Neural cell (in vitro differentiated cells): ENCODE results near the gene ZC3H12C. TPM values are rescaled to one million over a fixed set of nuclear protein-coding genes. Genes with fewer than 3 reads are reported as not detected.

Experiments
- H2AFZ ChIP-seq: fragments of 200-600, 300-800 bp; sonication (generic), shearing (Covaris generic); 2 replicates; pipeline ENCODE4 v1.6.0; 2014; ENCODE audit warnings: low read depth, mild to moderate bottlenecking, antibody characterized with exemption, low read length, moderate library complexity
- H3F3A ChIP-seq: fragments of 200-600 bp; shearing (Covaris generic); 2 replicates; pipeline ENCODE4 v1.6.1; 2016; ENCODE audit warnings: mild to moderate bottlenecking, moderate library complexity, mixed read lengths, antibody characterized with exemption, low read length; ENCODE audit not compliant: insufficient read depth, poor library complexity, severe bottlenecking
- H3K27ac ChIP-seq: fragments of 200-600, 300-800 bp; sonication (generic), shearing (Covaris generic); 2 replicates; pipeline ENCODE4 v1.5.1; 2014; ENCODE audit warnings: mild to moderate bottlenecking, low read length, moderate library complexity
- H3K27me3 ChIP-seq: fragments of 300-800, 200-600 bp; sonication (generic), shearing (Covaris generic); 2 replicates; pipeline ENCODE4 v1.6.0; 2014; ENCODE audit warnings: mild to moderate bottlenecking, low read depth, low read length, moderate library complexity; ENCODE audit not compliant: insufficient read depth
- H3K36me3 ChIP-seq: fragments of 300-800, 200-600 bp; sonication (generic), shearing (Covaris generic); 2 replicates; pipeline ENCODE4 v1.5.1; 2014; ENCODE audit warnings: mild to moderate bottlenecking, antibody characterized with exemption, low read length, moderate library complexity; ENCODE audit not compliant: insufficient read depth
- H3K4me2 ChIP-seq: fragments of 300-800, 200-600 bp; sonication (generic), shearing (Covaris generic); 2 replicates; pipeline ENCODE4 v1.6.0; 2014; ENCODE audit warnings: mild to moderate bottlenecking, low read length
- H3K4me3 ChIP-seq: fragments of 300-800, 200-600 bp; sonication (generic), shearing (Covaris generic); 2 replicates; pipeline ENCODE4 v1.5.1; 2014; ENCODE audit warnings: mild to moderate bottlenecking, low read length, moderate library complexity
- H3K79me2 ChIP-seq: fragments of 200-600 bp; shearing (Covaris generic); replicated peaks from 2 replicates; pipeline ENCODE4 v1.6.0; 2014; ENCODE audit warnings: mild to moderate bottlenecking, low read length, moderate library complexity; ENCODE audit not compliant: insufficient read depth
- H3K9ac ChIP-seq: fragments of 300-800, 200-600 bp; sonication (generic), shearing (Covaris generic); 2 replicates; pipeline ENCODE4 v1.6.1; 2016; ENCODE audit warnings: mild to moderate bottlenecking, low read length, mixed read lengths
- H3K9me2 ChIP-seq: fragments of 200-600 bp; shearing (Covaris generic); 2 replicates; pipeline ENCODE4 v1.6.1; 2016; ENCODE audit warnings: mild to moderate bottlenecking, low read length, mixed read lengths; ENCODE audit not compliant: insufficient read depth
- H3K9me3 ChIP-seq: fragments of 200-600, 300-800 bp; sonication (generic), shearing (Covaris generic); 2 replicates; pipeline ENCODE4 v1.6.1; 2016; ENCODE audit warnings: mild to moderate bottlenecking, mixed run types, low read length, moderate library complexity, mixed read lengths
- H4K20me1 ChIP-seq: fragments of 200-600 bp; shearing (Covaris generic); 2 replicates; pipeline ENCODE4 v1.6.1; 2016; ENCODE audit warnings: mild to moderate bottlenecking, mixed run types; ENCODE audit not compliant: insufficient read depth
- EP300 ChIP-seq: fragments of 450-650 bp; conservative IDR thresholded peaks from 2 replicates; pipeline ENCODE4 v1.6.1; 2014; ENCODE audit warnings: antibody characterized with exemption, mild to moderate bottlenecking, moderate library complexity; ENCODE audit not compliant: poor library complexity, severe bottlenecking
- EZH2 ChIP-seq: fragments of 200-600, 300-800 bp; shearing (Covaris generic), sonication (generic); IDR thresholded peaks from 2 replicates; pipeline ENCODE4 v1.6.1; 2014; ENCODE audit warnings: antibody characterized with exemption, low read length, borderline replicate concordance, mild to moderate bottlenecking; ENCODE audit not compliant: insufficient read depth, poor library complexity, severe bottlenecking
- MXI1 ChIP-seq: fragments of 450-650 bp; conservative IDR thresholded peaks from 2 replicates; pipeline ENCODE4 v1.6.1; 2014; ENCODE audit warnings: antibody characterized with exemption, mild to moderate bottlenecking; ENCODE audit not compliant: poor library complexity, severe bottlenecking
- POLR2AphosphoS5 ChIP-seq: IDR thresholded peaks from 2 replicates; pipeline ENCODE4 v1.6.1; 2012
- RAD21 ChIP-seq: fragments of 450-650 bp; conservative IDR thresholded peaks from 2 replicates; pipeline ENCODE4 v1.6.1; 2014; ENCODE audit warnings: antibody characterized with exemption, mild to moderate bottlenecking, moderate library complexity
- SMC3 ChIP-seq: fragments of 450-650 bp; conservative IDR thresholded peaks from 2 replicates; pipeline ENCODE4 v1.6.1; 2014; ENCODE audit warnings: antibody characterized with exemption, mild to moderate bottlenecking, moderate library complexity; ENCODE audit not compliant: poor library complexity
- TAF1 ChIP-seq: IDR thresholded peaks from 2 replicates; pipeline ENCODE4 v1.6.1; 2012; ENCODE audit warnings: low read depth
- polyA plus RNA-seq: library from polyadenylated mRNA; depleted of rRNA; stranded (reverse); fragments of >200 nt; gene quantifications from 2 replicates; pipeline ENCODE4 v1.2.3, GENCODE V29; 2014
- TF ChIP-seq, protein P1 (sequence below): IDR thresholded peaks from 2 replicates; pipeline ENCODE4 v1.6.1; 2012; ENCODE audit warnings: borderline replicate concordance
- TF ChIP-seq, protein P2 (sequence below): fragments of 450-650 bp; IDR thresholded peaks from 2 replicates; pipeline ENCODE4 v1.5.1; 2014; ENCODE audit warnings: antibody characterized with exemption, mild to moderate bottlenecking, moderate library complexity; ENCODE audit not compliant: poor library complexity, severe bottlenecking

Gene ZC3H12C
- polyA plus RNA-seq, 1 donor from 2014 or later: 15.1 TPM

DNA sequence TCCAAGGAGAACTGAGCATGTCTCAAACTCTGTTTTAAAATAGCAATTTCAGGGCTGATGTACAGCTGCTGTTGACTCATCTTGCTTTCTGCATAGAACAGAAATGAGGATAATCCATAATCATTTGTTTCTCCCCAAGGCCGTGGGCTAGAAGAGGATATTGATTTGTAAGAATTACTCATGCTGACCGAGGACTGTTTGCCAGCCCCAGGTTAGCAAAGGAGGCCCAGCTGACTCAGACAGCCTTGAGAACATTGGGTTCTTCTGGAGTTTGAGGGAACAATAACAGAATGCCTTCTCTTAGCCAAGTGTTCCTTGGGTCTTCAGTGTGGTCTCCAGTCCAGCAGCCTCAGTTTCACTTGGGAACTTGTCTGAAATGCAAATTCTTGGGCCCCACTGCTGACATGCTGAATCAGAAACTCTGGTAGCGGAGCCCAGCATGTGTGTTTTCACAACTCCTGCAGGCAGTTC is 92.0 kb downstream of the ZC3H12C start:
- H3K27ac ChIP-seq: no peak overlapping the region
- H3K4me3 ChIP-seq: no peak overlapping the region
- H3K79me2 ChIP-seq: no peaks in the 10 kb centered on the region
- H3F3A ChIP-seq: no peaks in the 10 kb centered on the region
- no peaks in the 10 kb centered on the region for H3K27me3 ChIP-seq
- H2AFZ ChIP-seq: no peak overlapping the region
- H3K36me3 ChIP-seq: no peaks in the 10 kb centered on the region
- TF ChIP-seq SMC3: no peak
- TF ChIP-seq EZH2: no peak
- no peak for TF ChIP-seq EP300
- no peak for TF ChIP-seq TAF1
- no peak for TF ChIP-seq POLR2AphosphoS5
- TF ChIP-seq, protein P1, sequence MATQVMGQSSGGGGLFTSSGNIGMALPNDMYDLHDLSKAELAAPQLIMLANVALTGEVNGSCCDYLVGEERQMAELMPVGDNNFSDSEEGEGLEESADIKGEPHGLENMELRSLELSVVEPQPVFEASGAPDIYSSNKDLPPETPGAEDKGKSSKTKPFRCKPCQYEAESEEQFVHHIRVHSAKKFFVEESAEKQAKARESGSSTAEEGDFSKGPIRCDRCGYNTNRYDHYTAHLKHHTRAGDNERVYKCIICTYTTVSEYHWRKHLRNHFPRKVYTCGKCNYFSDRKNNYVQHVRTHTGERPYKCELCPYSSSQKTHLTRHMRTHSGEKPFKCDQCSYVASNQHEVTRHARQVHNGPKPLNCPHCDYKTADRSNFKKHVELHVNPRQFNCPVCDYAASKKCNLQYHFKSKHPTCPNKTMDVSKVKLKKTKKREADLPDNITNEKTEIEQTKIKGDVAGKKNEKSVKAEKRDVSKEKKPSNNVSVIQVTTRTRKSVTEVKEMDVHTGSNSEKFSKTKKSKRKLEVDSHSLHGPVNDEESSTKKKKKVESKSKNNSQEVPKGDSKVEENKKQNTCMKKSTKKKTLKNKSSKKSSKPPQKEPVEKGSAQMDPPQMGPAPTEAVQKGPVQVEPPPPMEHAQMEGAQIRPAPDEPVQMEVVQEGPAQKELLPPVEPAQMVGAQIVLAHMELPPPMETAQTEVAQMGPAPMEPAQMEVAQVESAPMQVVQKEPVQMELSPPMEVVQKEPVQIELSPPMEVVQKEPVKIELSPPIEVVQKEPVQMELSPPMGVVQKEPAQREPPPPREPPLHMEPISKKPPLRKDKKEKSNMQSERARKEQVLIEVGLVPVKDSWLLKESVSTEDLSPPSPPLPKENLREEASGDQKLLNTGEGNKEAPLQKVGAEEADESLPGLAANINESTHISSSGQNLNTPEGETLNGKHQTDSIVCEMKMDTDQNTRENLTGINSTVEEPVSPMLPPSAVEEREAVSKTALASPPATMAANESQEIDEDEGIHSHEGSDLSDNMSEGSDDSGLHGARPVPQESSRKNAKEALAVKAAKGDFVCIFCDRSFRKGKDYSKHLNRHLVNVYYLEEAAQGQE: no peak
- TF ChIP-seq, protein P2, sequence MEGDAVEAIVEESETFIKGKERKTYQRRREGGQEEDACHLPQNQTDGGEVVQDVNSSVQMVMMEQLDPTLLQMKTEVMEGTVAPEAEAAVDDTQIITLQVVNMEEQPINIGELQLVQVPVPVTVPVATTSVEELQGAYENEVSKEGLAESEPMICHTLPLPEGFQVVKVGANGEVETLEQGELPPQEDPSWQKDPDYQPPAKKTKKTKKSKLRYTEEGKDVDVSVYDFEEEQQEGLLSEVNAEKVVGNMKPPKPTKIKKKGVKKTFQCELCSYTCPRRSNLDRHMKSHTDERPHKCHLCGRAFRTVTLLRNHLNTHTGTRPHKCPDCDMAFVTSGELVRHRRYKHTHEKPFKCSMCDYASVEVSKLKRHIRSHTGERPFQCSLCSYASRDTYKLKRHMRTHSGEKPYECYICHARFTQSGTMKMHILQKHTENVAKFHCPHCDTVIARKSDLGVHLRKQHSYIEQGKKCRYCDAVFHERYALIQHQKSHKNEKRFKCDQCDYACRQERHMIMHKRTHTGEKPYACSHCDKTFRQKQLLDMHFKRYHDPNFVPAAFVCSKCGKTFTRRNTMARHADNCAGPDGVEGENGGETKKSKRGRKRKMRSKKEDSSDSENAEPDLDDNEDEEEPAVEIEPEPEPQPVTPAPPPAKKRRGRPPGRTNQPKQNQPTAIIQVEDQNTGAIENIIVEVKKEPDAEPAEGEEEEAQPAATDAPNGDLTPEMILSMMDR: no peak
- no peak for TF ChIP-seq RAD21
- no peak for TF ChIP-seq MXI1
- no peak overlapping the region for H3K4me2 ChIP-seq
- H3K9ac ChIP-seq: no peak overlapping the region
- H4K20me1 ChIP-seq: no peaks in the 10 kb centered on the region
- no peaks in the 10 kb centered on the region for H3K9me2 ChIP-seq
- H3K9me3 ChIP-seq: no peaks in the 10 kb centered on the region

DNA sequence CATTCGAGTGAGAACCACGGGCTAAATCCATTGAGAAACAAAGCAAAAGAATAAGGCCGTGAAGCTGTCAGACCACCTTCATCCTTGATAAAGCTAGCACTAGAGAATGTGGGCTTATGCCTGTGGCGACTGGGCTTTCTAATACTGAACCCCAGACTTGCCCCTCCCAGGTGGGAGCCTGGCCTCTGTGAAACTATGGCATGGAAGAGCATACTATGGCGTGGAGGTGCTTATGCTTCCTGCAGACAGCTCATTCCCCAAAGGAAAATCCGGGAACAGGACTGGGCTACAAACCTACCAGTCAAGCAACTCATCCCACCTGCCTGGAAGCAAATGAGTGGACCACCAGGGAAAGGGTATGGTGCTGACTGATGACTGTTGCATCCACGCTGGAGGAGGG is 92.4 kb downstream of the ZC3H12C start:
- Histone ChIP-seq H3K9me3 (no peaks in the 10 kb centered on the region), H2AFZ (no peak overlapping the region), H3K27ac (no peak overlapping the region), H3K79me2 (no peaks in the 10 kb centered on the region), H3K36me3 (no peaks in the 10 kb centered on the region), H3K4me3 (no peak overlapping the region), H4K20me1 (no peaks in the 10 kb centered on the region), H3K27me3 (no peaks in the 10 kb centered on the region), H3K4me2 (no peak overlapping the region), H3F3A (no peaks in the 10 kb centered on the region), H3K9me2 (no peaks in the 10 kb centered on the region), H3K9ac (no peak overlapping the region)
- TF ChIP-seq POLR2AphosphoS5: no peak
- no peak for TF ChIP-seq EP300
- TF ChIP-seq MXI1: no peak
- no peak for TF ChIP-seq RAD21
- no peak for TF ChIP-seq EZH2
- TF ChIP-seq, protein P2: no peak
- no peak for TF ChIP-seq SMC3
- TF ChIP-seq, protein P1: no peak
- TF ChIP-seq TAF1: no peak
